Vagina (tissue), 2 donors: ENCODE data around the gene CPT1B. TPM values are rescaled to one million over a fixed set of nuclear protein-coding genes. Genes with fewer than 3 reads are reported as not detected.

ENCODE experiments used
- DNase-seq, 2 donors: peaks; one replicate each; pipeline ENCODE4 v3.0.0-alpha.2; 2017; ENCODE audit errors: extremely low spot score in 2 of 2
- H3K27ac ChIP-seq: fragments of 200-600 bp; sonication (generic); one replicate; pipeline ENCODE4 v1.5.1; 2019
- H3K27me3 ChIP-seq: fragments of 200-600 bp; sonication (generic); one replicate; pipeline ENCODE4 v1.5.1; 2019
- H3K36me3 ChIP-seq, 2 donors: fragments of 200-600 bp; sonication (generic); one replicate each; pipeline ENCODE4 v1.5.1; 2017 to 2019
- H3K4me1 ChIP-seq: fragments of 200-600 bp; sonication (generic); one replicate; pipeline ENCODE4 v1.5.1; 2019
- H3K4me3 ChIP-seq, 2 donors: fragments of 200-600 bp; sonication (generic); 1 replicate in 1 of 2; 2 replicates in 1 of 2; pipeline ENCODE4 v1.5.1; 2016 to 2019
- H3K9me3 ChIP-seq: fragments of 200-600 bp; sonication (generic); one replicate; pipeline ENCODE4 v1.5.1; 2019
- POLR2A ChIP-seq, 2 donors: fragments of 450-650 bp; IDR thresholded peaks; one replicate each; pipeline ENCODE4 v1.6.1; 2017; ENCODE audit warnings: antibody characterized with exemption in 2 of 2, mild to moderate bottlenecking in 2 of 2, moderate library complexity in 2 of 2
- POLR2AphosphoS5 ChIP-seq, 2 donors: sonication (generic); formaldehyde crosslinking; IDR thresholded peaks; one replicate each; pipeline ENCODE4 v1.9.0; 2017; ENCODE audit warnings: antibody characterized with exemption in 2 of 2, mild to moderate bottlenecking in 2 of 2, low read depth in 1 of 2; ENCODE audit not compliant: insufficient read depth in 1 of 2
- intact Hi-C: fragments of 100-400 bp; cut with DNase I; formaldehyde crosslinking; loops from one replicate; pipeline ENCODE4 v1.15.1; 2023
- total RNA-seq: library from RNA; depleted of rRNA; stranded (reverse); fragments of >200 nt; gene quantifications from one replicate; pipeline ENCODE4 v1.2.3, GENCODE V29; 2016
- TF ChIP-seq, protein P1 (sequence below), 3 experiments: fragments of 450-650 bp in 2 of 3; fragments of 200-600 bp in 1 of 3; sonication (generic) in 1 of 3; IDR thresholded peaks; one replicate each; pipeline ENCODE4 v1.5.1; 2017 to 2019; ENCODE audit warnings: antibody characterized with exemption in 3 of 3, mild to moderate bottlenecking in 2 of 3, moderate library complexity in 2 of 3

The CPT1B gene
- total RNA-seq, 1 donor from 2014 or later: 29.2 TPM

DNA sequence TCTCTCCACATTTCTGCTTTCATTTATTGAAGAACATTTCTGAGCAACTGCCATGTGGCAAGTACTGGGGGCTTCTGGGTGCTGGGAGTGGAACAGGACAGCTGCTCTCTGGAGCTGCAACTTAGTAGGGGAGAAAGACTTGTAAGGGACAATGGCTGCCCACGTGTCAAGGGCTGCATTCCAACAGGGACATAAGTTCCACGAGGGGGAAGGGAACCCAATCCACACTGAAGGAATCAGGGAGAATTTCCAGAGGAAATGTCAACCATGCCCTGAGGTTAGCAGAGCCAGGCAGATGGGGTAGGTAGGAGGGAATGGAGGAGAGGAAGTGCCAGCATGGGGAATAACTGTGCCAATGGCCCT is 24.1 kb upstream of the CPT1B start:
- H3K4me1 ChIP-seq: peaks cover 8% of the 10 kb centered on the region
- H3K36me3 ChIP-seq: no peaks in the 10 kb centered on the region
- H3K27me3 ChIP-seq: no peaks in the 10 kb centered on the region
- TF ChIP-seq POLR2A (IDR thresholded peaks at IDR 0.05): no peak
- TF ChIP-seq, protein P1, sequence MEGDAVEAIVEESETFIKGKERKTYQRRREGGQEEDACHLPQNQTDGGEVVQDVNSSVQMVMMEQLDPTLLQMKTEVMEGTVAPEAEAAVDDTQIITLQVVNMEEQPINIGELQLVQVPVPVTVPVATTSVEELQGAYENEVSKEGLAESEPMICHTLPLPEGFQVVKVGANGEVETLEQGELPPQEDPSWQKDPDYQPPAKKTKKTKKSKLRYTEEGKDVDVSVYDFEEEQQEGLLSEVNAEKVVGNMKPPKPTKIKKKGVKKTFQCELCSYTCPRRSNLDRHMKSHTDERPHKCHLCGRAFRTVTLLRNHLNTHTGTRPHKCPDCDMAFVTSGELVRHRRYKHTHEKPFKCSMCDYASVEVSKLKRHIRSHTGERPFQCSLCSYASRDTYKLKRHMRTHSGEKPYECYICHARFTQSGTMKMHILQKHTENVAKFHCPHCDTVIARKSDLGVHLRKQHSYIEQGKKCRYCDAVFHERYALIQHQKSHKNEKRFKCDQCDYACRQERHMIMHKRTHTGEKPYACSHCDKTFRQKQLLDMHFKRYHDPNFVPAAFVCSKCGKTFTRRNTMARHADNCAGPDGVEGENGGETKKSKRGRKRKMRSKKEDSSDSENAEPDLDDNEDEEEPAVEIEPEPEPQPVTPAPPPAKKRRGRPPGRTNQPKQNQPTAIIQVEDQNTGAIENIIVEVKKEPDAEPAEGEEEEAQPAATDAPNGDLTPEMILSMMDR (IDR thresholded peaks at IDR 0.05): no peak
- no peak for TF ChIP-seq POLR2AphosphoS5 (IDR thresholded peaks at IDR 0.05; ENCODE audit: insufficient read depth in 1 of 2, low read depth in 1 of 2)
- no peak overlapping the region for H3K4me3 ChIP-seq
- no peak overlapping the region for H3K27ac ChIP-seq
- no peak for DNase-seq
- intact Hi-C loops: no loop called here
- H3K9me3 ChIP-seq: no peaks in the 10 kb centered on the region

DNA sequence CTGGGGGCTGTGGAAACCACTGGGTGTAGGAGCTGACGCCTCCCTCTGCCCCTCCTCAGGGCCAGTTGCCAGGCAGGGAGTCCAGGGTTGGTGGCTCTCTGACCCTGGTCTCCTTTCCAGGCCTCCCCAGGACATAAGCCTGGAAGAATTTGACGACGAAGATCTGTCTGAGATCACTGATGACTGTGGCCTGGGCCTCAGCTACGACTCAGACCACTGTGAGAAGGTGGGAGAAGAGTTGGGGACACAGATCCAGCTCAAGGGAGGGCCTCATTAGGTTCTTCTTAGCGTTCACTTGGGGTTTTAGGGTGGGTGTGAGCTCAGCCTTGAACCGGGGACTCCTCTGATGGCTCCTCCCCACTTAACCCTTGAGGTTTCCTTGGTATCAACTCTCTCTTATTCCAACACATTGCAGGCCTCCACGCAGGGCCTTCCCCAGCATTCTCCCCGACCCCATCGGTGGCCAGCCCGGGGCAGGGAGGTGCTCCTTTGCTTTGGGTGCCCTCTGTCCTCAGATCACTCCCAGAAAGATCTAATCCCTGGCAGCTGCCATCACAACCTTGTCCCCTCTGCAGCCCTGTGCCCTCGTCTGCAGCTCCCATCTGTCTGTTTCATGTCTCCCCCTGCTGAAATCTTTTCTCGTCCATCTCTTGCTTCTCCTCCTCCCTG is 23.6 kb upstream of the CPT1B start:
- H3K27me3 ChIP-seq: no peaks in the 10 kb centered on the region
- DNase-seq: no peak
- intact Hi-C loops: no loop called here
- no peak overlapping the region for H3K27ac ChIP-seq
- no peak overlapping the region for H3K4me3 ChIP-seq
- no peaks in the 10 kb centered on the region for H3K36me3 ChIP-seq
- peaks cover 8% of the 10 kb centered on the region for H3K4me1 ChIP-seq
- no peak for TF ChIP-seq POLR2A (IDR thresholded peaks at IDR 0.05)
- no peak for TF ChIP-seq POLR2AphosphoS5 (IDR thresholded peaks at IDR 0.05; ENCODE audit: insufficient read depth in 1 of 2, low read depth in 1 of 2)
- TF ChIP-seq, protein P1 (IDR thresholded peaks at IDR 0.05): no peak
- no peaks in the 10 kb centered on the region for H3K9me3 ChIP-seq

DNA sequence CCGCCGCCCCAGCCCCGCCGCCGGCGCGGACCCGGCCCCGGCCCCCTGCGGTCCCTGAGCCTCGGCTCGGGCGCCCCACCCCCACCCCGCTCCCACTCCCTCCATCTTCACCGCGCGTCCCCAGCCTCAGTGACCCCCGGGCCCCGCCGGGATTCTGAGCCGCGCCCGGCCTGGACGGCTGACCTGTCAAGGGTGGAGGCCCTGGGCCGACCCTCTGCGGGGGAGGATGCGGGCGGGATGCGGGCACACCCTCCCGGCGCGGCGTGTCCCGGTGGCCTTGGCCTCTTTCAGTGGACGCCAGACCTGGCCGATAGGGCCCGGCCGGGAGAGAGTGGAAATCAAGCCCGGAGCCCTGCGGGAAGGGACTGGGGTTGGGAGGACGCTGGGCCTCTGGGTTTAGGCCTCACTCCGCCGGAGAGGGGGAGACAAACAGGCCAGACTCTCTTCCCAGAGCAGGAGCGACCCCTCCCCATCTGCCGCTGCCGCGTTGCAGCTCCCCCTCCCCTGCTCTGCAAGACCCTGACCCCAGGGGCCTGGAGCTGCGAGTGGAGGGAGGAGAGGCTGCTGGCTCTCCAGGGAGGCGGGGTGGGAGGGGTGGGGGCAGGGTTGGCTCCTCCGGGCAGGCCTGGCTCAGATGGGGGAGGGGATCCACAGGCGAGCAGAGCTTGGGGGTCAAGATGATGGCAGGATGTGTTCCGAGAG is 22.9 kb upstream of the CPT1B start:
- no peaks in the 10 kb centered on the region for H3K9me3 ChIP-seq
- no peak for TF ChIP-seq POLR2A (IDR thresholded peaks at IDR 0.05)
- TF ChIP-seq POLR2AphosphoS5 (IDR thresholded peaks at IDR 0.05; ENCODE audit: insufficient read depth in 1 of 2, low read depth in 1 of 2): no peak
- TF ChIP-seq, protein P1 (IDR thresholded peaks at IDR 0.05): no peak
- no peaks in the 10 kb centered on the region for H3K36me3 ChIP-seq
- peak overlapping the region; percentile 23 to 52 for H3K4me3 ChIP-seq
- H3K27ac ChIP-seq: no peak overlapping the region
- intact Hi-C loops: no loop called here
- H3K27me3 ChIP-seq: no peaks in the 10 kb centered on the region
- DNase-seq: no peak
- H3K4me1 ChIP-seq: peaks cover 8% of the 10 kb centered on the region

DNA sequence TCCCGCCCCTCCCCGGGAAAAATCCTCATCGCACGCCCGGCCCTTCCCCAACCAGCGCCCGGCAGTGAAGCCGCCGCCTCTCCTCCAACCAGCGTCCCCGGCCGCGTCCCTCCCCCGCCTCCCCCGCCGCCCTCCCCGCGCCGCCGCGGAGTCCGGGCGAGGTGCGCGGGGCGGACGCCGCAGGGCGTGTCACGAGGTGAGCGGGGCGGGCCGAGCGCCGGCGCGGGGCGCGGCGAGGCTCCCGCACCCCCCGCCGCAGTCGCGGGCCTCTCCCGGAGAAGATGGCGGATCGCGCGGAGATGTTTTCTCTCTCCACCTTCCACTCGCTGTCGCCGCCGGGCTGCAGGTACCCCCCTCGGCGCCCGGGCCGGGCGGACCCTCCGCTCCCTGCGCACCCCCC is 22.3 kb upstream of the CPT1B start, which contains the start of gene MAPK8IP2:
TSS of gene MAPK8IP2 (plus strand) at position 256 of the 400 bp plus-strand sequence. CDS start at position 282, 26 bp downstream.
- Histone ChIP-seq H3K4me3 (peak within 1 kb of the TSS; percentile 23 to 52), H3K4me1 (peaks cover 8% of the 10 kb centered on the region), H3K27me3 (no peaks in the 10 kb centered on the region), H3K27ac (no peak within 1 kb of the TSS), H3K36me3 (no peaks in the 10 kb centered on the region), H3K9me3 (no peaks in the 10 kb centered on the region)
- no peak for DNase-seq
- intact Hi-C loops: no loop called here
- no peak for TF ChIP-seq POLR2AphosphoS5 (IDR thresholded peaks at IDR 0.05; ENCODE audit: insufficient read depth in 1 of 2, low read depth in 1 of 2)
- no peak for TF ChIP-seq POLR2A (IDR thresholded peaks at IDR 0.05)
- TF ChIP-seq, protein P1 (IDR thresholded peaks at IDR 0.05): no peak
